GM12892 (cell line): ENCODE measurements around the gene ZNF414.

Source experiments
- POLR2A ChIP-seq: IDR thresholded peaks from 2 replicates; pipeline ENCODE4 v1.6.1; 2011; ENCODE audit warnings: low read depth, low read length, control low read depth
- TAF1 ChIP-seq: IDR thresholded peaks from 2 replicates; pipeline ENCODE4 v1.6.1; 2011; ENCODE audit warnings: low read depth, mild to moderate bottlenecking, control low read depth, low read length, borderline replicate concordance

DNA sequence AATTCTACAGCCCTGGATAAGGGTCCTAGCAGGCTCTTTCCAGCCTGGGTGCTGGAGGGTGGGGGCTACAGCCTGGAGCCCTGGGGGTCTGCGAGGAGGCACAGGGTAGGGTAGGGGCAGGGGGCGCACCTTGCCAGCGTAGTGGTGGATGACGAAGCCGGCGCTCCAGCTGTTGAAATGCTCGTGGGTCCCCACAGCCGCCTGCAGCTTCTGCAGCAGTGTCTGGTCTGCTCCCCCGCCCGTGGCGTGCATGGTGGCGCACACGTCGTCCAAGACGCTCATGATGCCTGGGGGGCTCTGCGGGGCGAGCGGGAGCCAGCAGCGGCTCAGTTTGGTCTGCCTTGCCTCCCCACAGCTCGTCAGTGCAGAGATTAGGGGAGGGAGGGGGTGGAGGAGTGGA lies 30.2 kb upstream of the ZNF414 start:
- TF ChIP-seq POLR2A (no peak), TAF1 (no peak)
